Astrocyte (in vitro differentiated cells and primary cell): ENCODE results near the gene QTRT2. TPM values are rescaled to one million over a fixed set of nuclear protein-coding genes. Genes with fewer than 3 reads are reported as not detected.

Experiments used
- DNase-seq: peaks from one replicate; pipeline ENCODE4 v3.0.0-alpha.2; 2010; ENCODE audit warnings: low read depth
- FAIRE-seq: peaks from 2 replicates; lab custom pipeline; 2011; peaks lifted over from hg19 to GRCh38; lab: Jason Lieb, UNC
- H2AFZ ChIP-seq: 2 replicates; pipeline ENCODE4 v1.6.0; 2012; ENCODE audit warnings: low read depth, low read length, inconsistent platforms
- H3K27ac ChIP-seq: 2 replicates; pipeline ENCODE4 v1.5.1; 2011; ENCODE audit warnings: low read depth, low read length, inconsistent platforms
- H3K27me3 ChIP-seq: 2 replicates; pipeline ENCODE4 v1.6.0; 2011; ENCODE audit warnings: low read length, inconsistent platforms; ENCODE audit not compliant: insufficient read depth
- H3K36me3 ChIP-seq: 2 replicates; pipeline ENCODE4 v1.5.1; 2011; ENCODE audit warnings: low read length, inconsistent platforms; ENCODE audit not compliant: insufficient read depth
- H3K4me1 ChIP-seq: 2 replicates; pipeline ENCODE4 v1.5.1; 2011; ENCODE audit warnings: low read length, inconsistent platforms; ENCODE audit not compliant: insufficient read depth
- H3K4me2 ChIP-seq: 2 replicates; pipeline ENCODE4 v1.6.0; 2012; ENCODE audit warnings: low read length, inconsistent platforms
- H3K4me3 ChIP-seq: 2 replicates; pipeline ENCODE4 v1.5.1; 2011; ENCODE audit warnings: low read depth, mild to moderate bottlenecking, low read length, inconsistent platforms; ENCODE audit not compliant: insufficient read depth
- H3K79me2 ChIP-seq: 2 replicates; pipeline ENCODE4 v1.6.0; 2012; ENCODE audit warnings: mild to moderate bottlenecking, low read length, inconsistent platforms; ENCODE audit not compliant: insufficient read depth
- H3K9ac ChIP-seq: 2 replicates; pipeline ENCODE4 v1.6.0; 2012; ENCODE audit warnings: mild to moderate bottlenecking, low read length, inconsistent platforms
- H3K9me3 ChIP-seq: 2 replicates; pipeline ENCODE4 v1.5.1; 2012; ENCODE audit warnings: low read depth, mild to moderate bottlenecking, low read length, inconsistent platforms; ENCODE audit not compliant: insufficient read depth
- H4K20me1 ChIP-seq: 2 replicates; pipeline ENCODE4 v1.6.0; 2012; ENCODE audit warnings: low read length, inconsistent platforms; ENCODE audit not compliant: insufficient read depth
- H3K27ac Mint-ChIP-seq: one replicate; pipeline ENCODE4 v1.8.0; 2021; ENCODE audit warnings: mild to moderate bottlenecking, mixed read lengths; ENCODE audit not compliant: unreplicated experiment
- H3K27me3 Mint-ChIP-seq: one replicate; pipeline ENCODE4 v1.8.0; 2021; ENCODE audit warnings: low read depth, mixed read lengths; ENCODE audit not compliant: unreplicated experiment
- H3K36me3 Mint-ChIP-seq: one replicate; pipeline ENCODE4 v1.8.0; 2021; ENCODE audit warnings: low read depth, mixed read lengths; ENCODE audit not compliant: unreplicated experiment
- H3K4me1 Mint-ChIP-seq: one replicate; pipeline ENCODE4 v1.8.0; 2021; ENCODE audit warnings: low read depth, mixed read lengths; ENCODE audit not compliant: unreplicated experiment
- H3K4me3 Mint-ChIP-seq: one replicate; pipeline ENCODE4 v1.8.0; 2021; ENCODE audit warnings: mild to moderate bottlenecking, moderate library complexity, mixed read lengths; ENCODE audit not compliant: unreplicated experiment
- H3K9me3 Mint-ChIP-seq: one replicate; pipeline ENCODE4 v1.8.0; 2021; ENCODE audit warnings: mild to moderate bottlenecking, mixed read lengths; ENCODE audit not compliant: unreplicated experiment
- CTCF ChIP-seq: IDR thresholded peaks from 2 replicates; pipeline ENCODE4 v1.5.1; 2011; ENCODE audit warnings: low read depth, mild to moderate bottlenecking, inconsistent platforms, low read length, moderate library complexity; ENCODE audit not compliant: insufficient read depth
- EZH2 ChIP-seq: IDR thresholded peaks from 2 replicates; pipeline ENCODE4 v1.6.1; 2012; ENCODE audit warnings: mild to moderate bottlenecking, low read length, inconsistent platforms; ENCODE audit not compliant: insufficient read depth
- total RNA-seq: library from RNA; stranded (reverse); gene quantifications from 2 replicates; pipeline ENCODE4 v1.2.1, GENCODE V29; 2021

The QTRT2 gene
- total RNA-seq, 1 donor from 2014 or later: 22.7 TPM

DNA sequence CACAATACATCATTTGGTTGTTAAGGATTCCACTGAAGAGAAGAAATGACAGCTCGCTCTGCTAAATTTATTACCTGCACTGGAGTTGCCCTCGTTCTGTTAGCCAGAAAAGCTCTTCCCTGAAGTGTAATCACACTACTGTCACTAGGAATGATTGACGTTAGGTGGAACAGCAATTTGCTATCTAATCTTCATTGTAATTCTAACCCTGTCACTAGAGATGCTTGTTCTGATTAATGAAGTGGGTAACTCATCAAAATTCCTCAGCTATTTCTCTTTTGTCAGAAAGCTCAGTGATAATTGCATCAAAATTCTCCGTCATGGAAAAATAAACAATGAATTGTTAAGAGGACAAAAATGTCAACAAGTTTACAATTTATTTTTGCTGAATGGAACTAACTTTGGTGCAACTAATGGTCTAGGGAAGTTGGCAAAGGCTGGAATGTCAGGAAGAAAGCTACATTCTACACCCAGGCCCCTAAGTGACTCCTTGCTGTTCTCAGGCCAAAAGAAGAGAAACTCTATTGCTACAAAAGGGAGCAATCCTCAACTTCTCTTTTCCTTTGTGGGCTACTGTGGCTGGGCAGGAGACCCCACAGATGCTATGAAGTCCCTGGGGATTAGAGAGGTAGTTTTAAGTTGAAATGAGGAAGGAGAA, 34.3 kb upstream of the QTRT2 start:
- Mint-ChIP-seq H3K4me1 (no peaks in the 10 kb centered on the region), H3K27me3 (no peaks in the 10 kb centered on the region), H3K27ac (no peak overlapping the region), H3K9me3 (no peaks in the 10 kb centered on the region), H3K36me3 (peaks cover 2% of the 10 kb centered on the region), H3K4me3 (no peak overlapping the region)
- no peak overlapping the region for H3K4me3 ChIP-seq
- H3K27me3 ChIP-seq: no peaks in the 10 kb centered on the region
- no peaks in the 10 kb centered on the region for H3K79me2 ChIP-seq
- no peaks in the 10 kb centered on the region for H3K4me1 ChIP-seq
- H3K4me2 ChIP-seq: no peak overlapping the region
- FAIRE-seq (no peak), DNase-seq (peak; percentile 7)
- H3K27ac ChIP-seq: no peak overlapping the region
- H4K20me1 ChIP-seq: no peaks in the 10 kb centered on the region
- TF ChIP-seq EZH2 (no peak), CTCF (no peak)
- no peaks in the 10 kb centered on the region for H3K36me3 ChIP-seq
- no peak overlapping the region for H3K9ac ChIP-seq
- no peak overlapping the region for H2AFZ ChIP-seq
- H3K9me3 ChIP-seq: no peaks in the 10 kb centered on the region

GRCh38 chr3:114025451-114025850, 31.1 kb upstream of the QTRT2 start:
- Histone ChIP-seq H3K9me3 (no peaks in the 10 kb centered on the region), H4K20me1 (no peaks in the 10 kb centered on the region), H2AFZ (no peak overlapping the region), H3K27ac (no peak overlapping the region), H3K4me1 (no peaks in the 10 kb centered on the region), H3K27me3 (no peaks in the 10 kb centered on the region), H3K4me2 (no peak overlapping the region), H3K9ac (no peak overlapping the region), H3K4me3 (no peak overlapping the region), H3K79me2 (no peaks in the 10 kb centered on the region), H3K36me3 (no peaks in the 10 kb centered on the region)
- TF ChIP-seq EZH2 (no peak), CTCF (no peak)
- FAIRE-seq: no peak
- Mint-ChIP-seq H3K27me3 (no peaks in the 10 kb centered on the region), H3K9me3 (no peaks in the 10 kb centered on the region), H3K36me3 (peaks cover 2% of the 10 kb centered on the region), H3K27ac (no peak overlapping the region), H3K4me1 (no peaks in the 10 kb centered on the region), H3K4me3 (no peak overlapping the region)
- no peak for DNase-seq

DNA sequence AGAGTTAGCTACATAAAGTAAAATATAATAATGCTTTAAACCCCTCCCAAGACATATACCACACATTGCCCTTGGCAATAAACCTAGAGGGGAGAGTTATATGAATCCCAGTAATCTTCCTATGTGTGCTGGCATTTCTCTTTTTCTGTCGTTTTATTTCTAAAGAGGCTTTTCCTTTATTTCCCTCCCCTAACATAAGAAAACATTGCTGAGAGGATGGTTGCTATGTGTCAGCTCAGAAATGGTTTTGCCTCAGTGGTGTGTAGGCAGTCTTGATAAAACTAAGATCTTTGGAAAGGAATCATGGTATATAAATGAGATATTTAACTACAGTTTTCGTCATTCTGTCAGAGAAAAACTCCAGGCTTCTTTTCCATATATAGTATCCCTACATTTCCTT, 30.2 kb upstream of the QTRT2 start:
- Mint-ChIP-seq H3K4me1 (no peaks in the 10 kb centered on the region), H3K36me3 (peaks cover 2% of the 10 kb centered on the region), H3K27ac (no peak overlapping the region), H3K4me3 (no peak overlapping the region), H3K27me3 (no peaks in the 10 kb centered on the region), H3K9me3 (no peaks in the 10 kb centered on the region)
- Histone ChIP-seq H2AFZ (no peak overlapping the region), H3K9me3 (no peaks in the 10 kb centered on the region), H3K36me3 (no peaks in the 10 kb centered on the region), H4K20me1 (no peaks in the 10 kb centered on the region), H3K79me2 (no peaks in the 10 kb centered on the region), H3K4me3 (no peak overlapping the region), H3K9ac (no peak overlapping the region), H3K4me2 (no peak overlapping the region), H3K27me3 (no peaks in the 10 kb centered on the region), H3K4me1 (no peaks in the 10 kb centered on the region), H3K27ac (no peak overlapping the region)
- TF ChIP-seq EZH2 (no peak), CTCF (no peak)
- FAIRE-seq: no peak
- DNase-seq: no peak
